WERI-Rb-1 (cell line): ENCODE results near the gene CSNK2A1.

Source experiments
- DNase-seq: peaks from one replicate; pipeline ENCODE4 v3.0.0-alpha.2; 2020
- H3K27ac ChIP-seq: fragments of 250-450 bp; sonication (Bioruptor Pico); 2 replicates; pipeline ENCODE4 v1.5.1; 2020; ENCODE audit warnings: mild to moderate bottlenecking, moderate library complexity
- H3K27me3 ChIP-seq: fragments of 250-450 bp; sonication (Bioruptor Pico); 2 replicates; pipeline ENCODE4 v1.5.1; 2021; ENCODE audit warnings: mild to moderate bottlenecking, low read depth, moderate library complexity; ENCODE audit not compliant: insufficient read depth, severe bottlenecking
- H3K36me3 ChIP-seq: fragments of 250-450 bp; sonication (Bioruptor Pico); 2 replicates; pipeline ENCODE4 v1.5.1; 2020; ENCODE audit warnings: mild to moderate bottlenecking, moderate library complexity
- H3K4me3 ChIP-seq: 2 replicates; pipeline ENCODE4 v1.5.1; 2011; ENCODE audit warnings: low read depth, mild to moderate bottlenecking, control low read depth, low read length
- H3K9me3 ChIP-seq: fragments of 250-450 bp; sonication (Bioruptor Pico); 2 replicates; pipeline ENCODE4 v1.5.1; 2021; ENCODE audit warnings: mild to moderate bottlenecking, moderate library complexity; ENCODE audit not compliant: severe bottlenecking
- TF ChIP-seq, protein P1 (sequence below): IDR thresholded peaks from 2 replicates; pipeline ENCODE4 v1.5.1; 2011; ENCODE audit warnings: low read depth, mild to moderate bottlenecking, control low read depth, inconsistent platforms, low read length

The CSNK2A1 gene

DNA sequence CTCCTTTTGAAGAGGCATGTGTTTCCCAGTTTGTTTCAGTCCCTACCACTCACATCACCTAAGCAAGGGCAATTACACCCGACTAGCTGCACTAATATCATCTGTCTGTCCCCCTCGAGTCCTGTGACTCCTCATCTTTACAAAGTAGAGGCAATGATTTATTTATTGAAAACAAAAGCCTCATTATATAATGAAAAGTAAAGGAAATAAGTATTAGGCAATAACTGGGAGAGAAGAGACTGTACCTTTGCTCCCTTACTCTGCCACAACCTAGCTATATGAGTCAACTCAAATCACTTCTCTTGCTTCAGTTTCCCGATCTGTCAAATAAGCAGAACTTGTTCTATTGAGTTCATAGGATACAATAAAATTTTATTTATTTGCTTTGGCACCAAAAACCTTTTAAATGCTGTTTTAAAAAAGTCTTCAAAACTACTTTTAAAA, 38.9 kb downstream of the CSNK2A1 start:
- Histone ChIP-seq H3K36me3 (peaks cover 81% of the 10 kb centered on the region), H3K27me3 (no peaks in the 10 kb centered on the region), H3K4me3 (no peak overlapping the region), H3K27ac (no peak overlapping the region), H3K9me3 (no peaks in the 10 kb centered on the region)
- TF ChIP-seq, protein P1, sequence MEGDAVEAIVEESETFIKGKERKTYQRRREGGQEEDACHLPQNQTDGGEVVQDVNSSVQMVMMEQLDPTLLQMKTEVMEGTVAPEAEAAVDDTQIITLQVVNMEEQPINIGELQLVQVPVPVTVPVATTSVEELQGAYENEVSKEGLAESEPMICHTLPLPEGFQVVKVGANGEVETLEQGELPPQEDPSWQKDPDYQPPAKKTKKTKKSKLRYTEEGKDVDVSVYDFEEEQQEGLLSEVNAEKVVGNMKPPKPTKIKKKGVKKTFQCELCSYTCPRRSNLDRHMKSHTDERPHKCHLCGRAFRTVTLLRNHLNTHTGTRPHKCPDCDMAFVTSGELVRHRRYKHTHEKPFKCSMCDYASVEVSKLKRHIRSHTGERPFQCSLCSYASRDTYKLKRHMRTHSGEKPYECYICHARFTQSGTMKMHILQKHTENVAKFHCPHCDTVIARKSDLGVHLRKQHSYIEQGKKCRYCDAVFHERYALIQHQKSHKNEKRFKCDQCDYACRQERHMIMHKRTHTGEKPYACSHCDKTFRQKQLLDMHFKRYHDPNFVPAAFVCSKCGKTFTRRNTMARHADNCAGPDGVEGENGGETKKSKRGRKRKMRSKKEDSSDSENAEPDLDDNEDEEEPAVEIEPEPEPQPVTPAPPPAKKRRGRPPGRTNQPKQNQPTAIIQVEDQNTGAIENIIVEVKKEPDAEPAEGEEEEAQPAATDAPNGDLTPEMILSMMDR, result no peak
- DNase-seq, result no peak

DNA sequence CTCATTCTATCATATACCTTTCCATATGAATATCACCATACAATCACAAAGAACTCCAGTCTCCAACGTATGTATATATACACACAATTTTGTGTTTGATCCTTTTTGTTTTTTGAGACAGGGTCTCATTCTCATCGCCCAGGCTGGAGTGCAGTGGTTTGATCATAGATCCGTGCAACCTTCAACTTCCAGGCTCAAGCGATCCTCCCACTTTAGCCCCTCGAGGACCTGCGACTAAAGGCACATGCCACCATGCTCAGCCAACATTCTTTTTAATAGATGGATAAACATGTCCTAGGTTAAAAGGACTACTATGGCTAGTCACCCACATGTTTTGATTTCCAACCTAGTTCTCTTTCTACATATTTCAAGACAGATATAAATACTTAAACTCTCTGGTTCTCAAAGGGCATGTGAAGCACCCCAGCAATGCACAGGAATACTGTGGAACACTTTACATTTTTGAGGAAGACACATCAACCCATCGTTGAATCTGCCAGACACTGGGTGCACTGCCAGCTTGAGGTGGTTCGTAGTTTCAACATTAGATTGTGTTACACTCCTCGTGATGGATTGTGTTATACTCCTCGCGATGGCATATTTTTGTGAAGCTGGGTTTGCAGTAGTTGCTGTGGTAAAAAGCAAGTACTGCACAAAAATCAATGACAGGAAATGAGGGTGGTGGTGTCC, 40.4 kb downstream of the CSNK2A1 start:
- peaks cover 86% of the 10 kb centered on the region for H3K36me3 ChIP-seq
- TF ChIP-seq, protein P1, result no peak
- H3K4me3 ChIP-seq, result no peak overlapping the region
- no peak for DNase-seq
- no peak overlapping the region for H3K27ac ChIP-seq
- H3K27me3 ChIP-seq, result no peaks in the 10 kb centered on the region
- H3K9me3 ChIP-seq, result no peaks in the 10 kb centered on the region

DNA sequence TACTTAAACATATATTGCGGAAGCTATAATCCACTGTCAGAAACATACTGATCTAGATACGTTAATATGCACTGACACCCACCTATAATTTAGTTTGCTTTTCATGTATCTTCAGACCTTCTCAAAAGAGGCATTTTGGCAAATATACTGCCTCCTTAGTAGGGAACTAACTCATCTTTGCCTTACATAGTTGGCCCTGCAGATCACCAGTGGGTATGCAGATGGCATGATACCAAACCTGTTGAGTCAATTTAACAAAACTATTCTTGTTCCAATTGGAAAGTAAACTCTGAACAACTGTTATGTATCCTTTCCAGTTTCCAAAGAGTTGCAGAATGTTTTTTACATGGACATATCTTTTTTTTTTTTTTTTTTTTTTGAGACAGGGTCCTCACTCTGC, 45.6 kb downstream of the CSNK2A1 start:
- peaks cover 86% of the 10 kb centered on the region for H3K36me3 ChIP-seq
- TF ChIP-seq, protein P1, result no peak
- H3K9me3 ChIP-seq, result no peaks in the 10 kb centered on the region
- H3K27ac ChIP-seq, result no peak overlapping the region
- no peaks in the 10 kb centered on the region for H3K27me3 ChIP-seq
- DNase-seq, result no peak
- no peak overlapping the region for H3K4me3 ChIP-seq

DNA sequence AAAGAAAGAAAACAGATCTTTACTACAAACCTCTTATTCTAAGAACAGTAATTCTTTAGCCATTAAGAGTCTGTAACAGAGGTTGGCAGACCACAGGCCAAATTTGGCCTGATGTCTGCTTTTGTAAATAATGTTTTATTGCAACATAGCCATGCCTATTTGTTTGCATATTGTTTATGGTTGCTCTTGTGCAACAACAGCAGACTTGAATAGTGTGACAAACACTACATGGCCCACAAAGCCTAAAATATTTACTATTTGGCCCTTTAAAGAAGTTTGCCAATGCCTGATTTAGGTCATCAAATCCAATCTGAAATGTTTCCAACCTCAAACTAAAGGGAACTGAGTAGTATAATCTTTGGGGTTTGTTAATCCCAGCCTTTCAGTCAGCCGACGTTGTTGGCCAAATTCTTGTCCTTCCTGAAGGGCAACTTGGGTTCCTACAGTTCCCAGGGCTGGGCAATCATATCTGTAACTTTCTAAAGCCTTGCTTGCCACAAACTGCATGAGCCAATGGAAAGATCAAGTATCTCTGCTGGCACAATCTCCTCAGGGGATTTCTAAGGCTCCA, 47.4 kb downstream of the CSNK2A1 start:
- Histone ChIP-seq H3K9me3 (no peaks in the 10 kb centered on the region), H3K27me3 (no peaks in the 10 kb centered on the region), H3K27ac (no peak overlapping the region), H3K36me3 (peaks cover 84% of the 10 kb centered on the region), H3K4me3 (no peak overlapping the region)
- no peak for DNase-seq
- TF ChIP-seq, protein P1, result no peak

DNA sequence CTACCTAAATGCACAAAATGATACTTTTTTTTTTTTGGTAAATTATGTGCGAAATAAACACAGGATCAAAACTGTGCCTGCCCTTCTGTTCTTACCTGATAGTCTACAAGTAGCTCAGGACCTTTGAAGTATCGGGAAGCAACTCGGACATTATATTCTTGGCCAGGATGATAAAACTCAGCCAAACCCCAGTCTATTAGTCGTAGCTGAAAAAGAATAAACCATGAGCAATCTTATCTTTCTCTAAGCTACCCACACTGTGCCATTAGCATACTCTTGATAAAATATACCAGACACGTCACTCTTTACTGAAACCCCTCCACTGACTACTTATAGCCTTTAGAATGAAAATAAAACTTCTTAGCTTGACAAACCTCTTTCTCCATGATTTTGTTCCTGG, 51.4 kb downstream of the CSNK2A1 start:
- Histone ChIP-seq H3K27ac (no peak overlapping the region), H3K36me3 (peaks cover 83% of the 10 kb centered on the region), H3K27me3 (no peaks in the 10 kb centered on the region), H3K4me3 (no peak overlapping the region), H3K9me3 (no peaks in the 10 kb centered on the region)
- TF ChIP-seq, protein P1, result no peak
- no peak for DNase-seq

DNA sequence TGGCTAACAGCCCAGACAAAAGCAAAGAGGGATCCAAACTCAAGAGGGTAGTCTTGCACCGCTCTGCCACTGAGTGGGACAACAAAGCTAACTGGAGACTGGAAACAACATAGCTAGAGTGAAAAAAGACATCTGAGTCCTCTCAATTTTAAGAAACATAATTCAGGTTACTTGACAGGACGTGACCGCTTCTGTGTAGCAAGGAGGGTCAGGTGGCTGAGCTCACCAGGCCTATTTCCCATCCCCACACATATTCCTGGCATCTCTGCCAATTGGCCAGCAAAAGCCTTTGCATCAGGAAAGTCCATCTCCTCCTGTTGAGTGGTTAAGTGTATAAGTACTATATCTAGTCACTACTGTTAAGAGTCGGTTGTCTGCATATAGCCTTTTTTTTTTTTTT, 55.9 kb downstream of the CSNK2A1 start:
- TF ChIP-seq, protein P1, result no peak
- Histone ChIP-seq H3K27me3 (no peaks in the 10 kb centered on the region), H3K36me3 (peaks cover 91% of the 10 kb centered on the region)

More for the DNA sequence above, 55.9 kb downstream of the CSNK2A1 start:
- Histone ChIP-seq H3K9me3 (no peaks in the 10 kb centered on the region), H3K4me3 (no peak overlapping the region), H3K27ac (no peak overlapping the region)
- DNase-seq, result no peak
